H1 (cell line): ENCODE measurements around the gene RERE.

Experiments
- CBX8 ChIP-seq: fragments of 300-800, 300-1000 bp; sonication (generic); IDR thresholded peaks from 2 replicates; pipeline ENCODE4 v1.7.1; 2016; ENCODE audit warnings: low read depth, low read length, borderline replicate concordance
- CTCF ChIP-seq, 3 experiments: IDR thresholded peaks; 1 replicate in 2 of 3; 2 replicates in 1 of 3; pipeline versions ENCODE4 v1.5.1 to v1.6.1; 2011; ENCODE audit warnings: low read length in 3 of 3, mild to moderate bottlenecking in 3 of 3, inconsistent platforms in 2 of 3, low read depth in 1 of 3, moderate library complexity in 1 of 3; ENCODE audit not compliant: insufficient read depth in 1 of 3; ENCODE audit errors: control extremely low read depth in 1 of 3
- E2F6 ChIP-seq: IDR thresholded peaks from 2 replicates; pipeline ENCODE4 v1.6.1; 2012; ENCODE audit warnings: inconsistent platforms
- EP300 ChIP-seq, 2 experiments: IDR thresholded peaks; 1 replicate in 1 of 2; 2 replicates in 1 of 2; pipeline ENCODE4 v1.6.1; 2011 to 2012; ENCODE audit warnings: low read depth in 2 of 2, low read length in 2 of 2, mild to moderate bottlenecking in 2 of 2, borderline replicate concordance in 1 of 2, inconsistent platforms in 1 of 2, moderate library complexity in 1 of 2
- GABPA ChIP-seq: IDR thresholded peaks from 2 replicates; pipeline ENCODE4 v1.6.1; 2011; ENCODE audit warnings: mild to moderate bottlenecking, low read length, moderate library complexity, borderline replicate concordance; ENCODE audit not compliant: insufficient read depth
- GTF2F1 ChIP-seq: IDR thresholded peaks from 2 replicates; pipeline ENCODE4 v1.6.1; 2012; ENCODE audit warnings: low read depth, low read length, improper control_type of control experiment, borderline replicate concordance
- MAFK ChIP-seq: IDR thresholded peaks from 2 replicates; pipeline ENCODE4 v1.6.1; 2012; ENCODE audit warnings: low read depth, mild to moderate bottlenecking, improper control_type of control experiment, low read length
- POLR2A ChIP-seq, 2 experiments: IDR thresholded peaks; 1 replicate in 1 of 2; 2 replicates in 1 of 2; pipeline ENCODE4 v1.6.1; 2011; ENCODE audit warnings: low read depth in 2 of 2, low read length in 2 of 2, mild to moderate bottlenecking in 2 of 2; ENCODE audit errors: control extremely low read depth in 1 of 2
- SIN3A ChIP-seq, 2 experiments: IDR thresholded peaks in 1 of 2; conservative IDR thresholded peaks in 1 of 2; 2 replicates each; pipeline ENCODE4 v1.6.1; 2011 to 2012; ENCODE audit warnings: low read length in 2 of 2, improper control_type of control experiment in 1 of 2, low read depth in 1 of 2, mild to moderate bottlenecking in 1 of 2
- YY1 ChIP-seq: IDR thresholded peaks from 2 replicates; pipeline ENCODE4 v1.6.1; 2011; ENCODE audit warnings: low read depth, mild to moderate bottlenecking, low read length
- TF ChIP-seq, protein P1 (sequence below): IDR thresholded peaks from 2 replicates; pipeline ENCODE4 v1.6.1; 2011; ENCODE audit warnings: low read length, improper control_type of control experiment

DNA sequence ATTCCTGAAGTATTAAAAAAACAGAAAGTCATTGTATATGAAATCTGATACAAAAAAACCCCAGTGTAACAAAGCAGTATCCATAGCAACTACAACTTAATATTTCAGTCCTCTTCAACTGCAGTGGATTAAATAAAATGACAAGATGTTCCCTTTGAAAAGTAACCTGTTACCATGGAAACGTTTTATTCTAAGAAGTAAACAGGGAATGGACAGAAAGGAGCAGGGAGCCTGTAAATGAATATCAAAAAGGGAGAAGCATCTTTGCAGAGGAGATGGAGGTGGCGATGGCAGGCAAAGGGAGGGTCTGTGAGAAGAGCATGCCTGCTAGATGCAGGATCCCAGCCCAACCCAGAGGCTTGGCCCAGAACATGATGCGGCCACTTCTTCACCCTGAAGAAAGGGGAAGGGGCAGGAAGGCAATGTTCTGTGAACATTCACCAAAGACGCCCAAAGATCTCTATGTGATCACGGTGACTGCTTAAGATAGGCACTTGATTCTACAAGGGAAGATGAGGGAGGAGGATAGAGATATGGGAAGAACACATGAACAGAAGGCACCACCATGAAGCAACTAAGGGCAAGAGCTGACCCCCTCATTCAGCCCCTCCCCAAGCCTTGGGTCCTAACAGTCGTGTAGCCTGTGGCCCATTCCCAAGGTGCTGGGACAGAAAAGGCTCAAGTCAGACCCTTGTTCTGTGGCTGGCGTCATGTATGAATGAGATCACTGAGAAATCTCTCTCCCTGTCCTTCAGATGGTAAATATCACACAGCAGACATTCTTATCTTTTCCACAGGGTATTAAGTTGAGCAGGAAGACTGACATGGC, 299.6 kb downstream of the RERE start:
- TF ChIP-seq CTCF (IDR thresholded peaks at IDR 0.05; ENCODE audit: control extremely low read depth in 1 of 3, insufficient read depth in 1 of 3, low read depth in 1 of 3, low read length in 3 of 3) (no peak), MAFK (no peak), E2F6 (no peak), EP300 (IDR thresholded peaks at IDR 0.05; ENCODE audit: borderline replicate concordance in 1 of 2, low read depth in 2 of 2, low read length in 2 of 2) (no peak), GABPA (no peak), POLR2A (IDR thresholded peaks at IDR 0.05; ENCODE audit: control extremely low read depth in 1 of 2, low read depth in 2 of 2, low read length in 2 of 2) (no peak), SIN3A (conservative IDR thresholded peaks at IDR 0.05 in 1 of 2, IDR thresholded peaks at IDR 0.05 in 1 of 2; ENCODE audit: low read depth in 1 of 2, low read length in 2 of 2) (no peak), CBX8 (no peak), YY1 (no peak), GTF2F1 (no peak)
- TF ChIP-seq, protein P1, sequence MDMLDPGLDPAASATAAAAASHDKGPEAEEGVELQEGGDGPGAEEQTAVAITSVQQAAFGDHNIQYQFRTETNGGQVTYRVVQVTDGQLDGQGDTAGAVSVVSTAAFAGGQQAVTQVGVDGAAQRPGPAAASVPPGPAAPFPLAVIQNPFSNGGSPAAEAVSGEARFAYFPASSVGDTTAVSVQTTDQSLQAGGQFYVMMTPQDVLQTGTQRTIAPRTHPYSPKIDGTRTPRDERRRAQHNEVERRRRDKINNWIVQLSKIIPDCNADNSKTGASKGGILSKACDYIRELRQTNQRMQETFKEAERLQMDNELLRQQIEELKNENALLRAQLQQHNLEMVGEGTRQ: no peak
